Trophoblast cell (in vitro differentiated cells and primary cell): ENCODE measurements around the gene TNNC1.

Experiments used
- DNase-seq, 2 donors: peaks; one replicate each; pipeline ENCODE4 v3.0.0-alpha.2; 2016
- H2AFZ ChIP-seq: 2 replicates; pipeline ENCODE4 v1.6.1; 2013; ENCODE audit warnings: low read length, moderate library complexity, mild to moderate bottlenecking; ENCODE audit not compliant: insufficient read depth, poor library complexity
- H2AK5ac ChIP-seq: 2 replicates; pipeline ENCODE4 v1.6.1; 2013; ENCODE audit warnings: mild to moderate bottlenecking, low read length
- H2BK120ac ChIP-seq: 2 replicates; pipeline ENCODE4 v1.6.1; 2013; ENCODE audit warnings: low read length, mild to moderate bottlenecking, moderate library complexity; ENCODE audit not compliant: insufficient read depth, poor library complexity
- H2BK12ac ChIP-seq: 2 replicates; pipeline ENCODE4 v1.6.1; 2013; ENCODE audit warnings: mild to moderate bottlenecking, low read length, moderate library complexity
- H2BK5ac ChIP-seq: 2 replicates; pipeline ENCODE4 v1.6.1; 2013; ENCODE audit warnings: low read length, low read depth, moderate library complexity, mild to moderate bottlenecking; ENCODE audit not compliant: poor library complexity
- H3K14ac ChIP-seq: 2 replicates; pipeline ENCODE4 v1.6.1; 2013; ENCODE audit warnings: mild to moderate bottlenecking, low read length
- H3K18ac ChIP-seq: 2 replicates; pipeline ENCODE4 v1.6.1; 2013; ENCODE audit warnings: mild to moderate bottlenecking, low read length
- H3K23ac ChIP-seq: 2 replicates; pipeline ENCODE4 v1.6.1; 2013; ENCODE audit warnings: low read length
- H3K27ac ChIP-seq: 2 replicates; pipeline ENCODE4 v1.5.1; 2013; ENCODE audit warnings: low read depth, mild to moderate bottlenecking, inconsistent platforms, low read length, moderate library complexity
- H3K27me3 ChIP-seq: 2 replicates; pipeline ENCODE4 v1.6.1; 2013; ENCODE audit warnings: inconsistent platforms, mild to moderate bottlenecking, low read length, moderate library complexity; ENCODE audit not compliant: insufficient read depth
- H3K36me3 ChIP-seq, 2 experiments: 1 replicate in 1 of 2; 2 replicates in 1 of 2; pipeline ENCODE4 v1.6.1; 2013; ENCODE audit warnings: low read length in 2 of 2, mild to moderate bottlenecking in 2 of 2, moderate library complexity in 1 of 2; ENCODE audit not compliant: insufficient read depth in 2 of 2, control insufficient read depth in 1 of 2
- H3K4ac ChIP-seq: 2 replicates; pipeline ENCODE4 v1.6.1; 2013; ENCODE audit warnings: low read depth, mild to moderate bottlenecking, low read length, moderate library complexity
- H3K4me1 ChIP-seq, 2 experiments: 1 replicate in 1 of 2; 2 replicates in 1 of 2; pipeline ENCODE4 v1.6.1; 2013; ENCODE audit warnings: low read length in 2 of 2, mild to moderate bottlenecking in 2 of 2, moderate library complexity in 1 of 2; ENCODE audit not compliant: insufficient read depth in 2 of 2, control insufficient read depth in 1 of 2
- H3K4me2 ChIP-seq: 2 replicates; pipeline ENCODE4 v1.6.1; 2013; ENCODE audit warnings: inconsistent platforms, mild to moderate bottlenecking, low read length, moderate library complexity
- H3K4me3 ChIP-seq: 2 replicates; pipeline ENCODE4 v1.5.1; 2013; ENCODE audit warnings: mild to moderate bottlenecking, low read depth, low read length, inconsistent platforms
- H3K79me1 ChIP-seq: one replicate; pipeline ENCODE4 v1.6.1; 2013; ENCODE audit warnings: low read length
- H3K79me2 ChIP-seq: 2 replicates; pipeline ENCODE4 v1.6.1; 2013; ENCODE audit warnings: low read length, mild to moderate bottlenecking; ENCODE audit not compliant: control insufficient read depth, insufficient read depth, poor library complexity
- H3K9ac ChIP-seq: 2 replicates; pipeline ENCODE4 v1.6.1; 2013; ENCODE audit warnings: mild to moderate bottlenecking, low read length
- H3K9me3 ChIP-seq: 2 replicates; pipeline ENCODE4 v1.6.1; 2013; ENCODE audit warnings: low read depth, mild to moderate bottlenecking, control low read depth, inconsistent platforms, low read length; ENCODE audit not compliant: insufficient read depth
- H4K12ac ChIP-seq: 2 replicates; pipeline ENCODE4 v1.6.1; 2013; ENCODE audit warnings: low read depth, mild to moderate bottlenecking, low read length, moderate library complexity
- H4K8ac ChIP-seq: 2 replicates; pipeline ENCODE4 v1.6.1; 2013; ENCODE audit warnings: low read depth, mild to moderate bottlenecking, low read length, moderate library complexity
- H4K91ac ChIP-seq: one replicate; pipeline ENCODE4 v1.6.1; 2013; ENCODE audit warnings: low read depth, mild to moderate bottlenecking, low read length, moderate library complexity
- WGBS: extraction: QIAGEN DNeasy Blood & Tissue Kit; methylation state at CpG from one replicate; pipeline ENCODE4 v1.1.7; 2013; ENCODE audit warnings: missing lambda C conversion rate; ENCODE audit not compliant: insufficient read length, insufficient coverage; ENCODE audit errors: extremely low coverage; 5-methylcytosine and 5-hydroxymethylcytosine counted together

The TNNC1 gene

GRCh38 chr3:52484680-52485461 lies 31.0 kb upstream of the TNNC1 start:
- no peak overlapping the region for H3K14ac ChIP-seq
- H3K27me3 ChIP-seq, result no peaks in the 10 kb centered on the region
- DNase-seq, result no peak

GRCh38 chr3:52483577-52484381 lies 29.9 kb upstream of the TNNC1 start:
- Histone ChIP-seq H3K23ac (no peak overlapping the region), H3K9me3 (peaks cover 2% of the 10 kb centered on the region), H3K9ac (no peak overlapping the region), H3K27me3 (no peaks in the 10 kb centered on the region), H3K79me1 (no peaks in the 10 kb centered on the region), H2BK5ac (no peak overlapping the region), H4K12ac (no peak overlapping the region), H2BK120ac (no peak overlapping the region), H3K36me3 (peaks cover 89% of the 10 kb centered on the region in 2 experiments), H4K91ac (no peak overlapping the region), H3K4me1 (peaks cover 5% of the 10 kb centered on the region in 2 experiments), H4K8ac (no peak overlapping the region), H2AFZ (no peak overlapping the region), H3K18ac (no peak overlapping the region), H2AK5ac (no peak overlapping the region), H3K4me2 (no peak overlapping the region), H3K27ac (no peak overlapping the region), H3K4me3 (no peak overlapping the region), H2BK12ac (no peak overlapping the region), H3K14ac (no peak overlapping the region), H3K4ac (no peak overlapping the region), H3K79me2 (no peaks in the 10 kb centered on the region)
- WGBS, result no CpG with 5 or more reads among the region's 13 CpGs
- DNase-seq, result peak in 1 of 2 donors; percentile 20

More at GRCh38 chr3:52484680-52485461, 31.0 kb upstream of the TNNC1 start:
- Histone ChIP-seq H3K4ac (no peak overlapping the region), H2AFZ (no peak overlapping the region), H4K91ac (no peak overlapping the region), H2AK5ac (no peak overlapping the region), H4K8ac (no peak overlapping the region), H3K9me3 (no peaks in the 10 kb centered on the region), H4K12ac (no peak overlapping the region), H3K4me3 (no peak overlapping the region), H2BK12ac (no peak overlapping the region), H3K4me2 (no peak overlapping the region), H3K79me2 (no peaks in the 10 kb centered on the region), H3K36me3 (peaks cover 89% of the 10 kb centered on the region in 2 experiments), H3K18ac (no peak overlapping the region), H3K9ac (no peak overlapping the region), H2BK120ac (no peak overlapping the region), H3K27ac (no peak overlapping the region), H3K23ac (no peak overlapping the region), H3K79me1 (no peaks in the 10 kb centered on the region), H3K4me1 (peaks cover 5% of the 10 kb centered on the region in 2 experiments), H2BK5ac (no peak overlapping the region)
- no CpG with 5 or more reads among the region's 10 CpGs for WGBS

- Histone ChIP-seq H2BK120ac (no peak overlapping the region), H3K4ac (no peak overlapping the region), H3K27me3 (no peaks in the 10 kb centered on the region), H2BK12ac (no peak overlapping the region), H3K23ac (no peak overlapping the region), H3K4me2 (no peak overlapping the region), H3K79me2 (no peaks in the 10 kb centered on the region), H3K18ac (no peak overlapping the region), H3K27ac (no peak overlapping the region), H3K36me3 (peaks cover 89 to 90% of the 10 kb centered on the region in 2 experiments), H2AFZ (no peak overlapping the region), H2AK5ac (no peak overlapping the region), H3K9ac (no peak overlapping the region), H4K8ac (no peak overlapping the region), H3K4me3 (no peak overlapping the region), H3K14ac (no peak overlapping the region), H3K4me1 (peaks cover 5% of the 10 kb centered on the region in 2 experiments), H3K79me1 (no peaks in the 10 kb centered on the region), H2BK5ac (no peak overlapping the region), H4K91ac (no peak overlapping the region), H3K9me3 (peaks cover 2% of the 10 kb centered on the region), H4K12ac (no peak overlapping the region)
- no CpG with 5 or more reads among the region's 14 CpGs for WGBS
- DNase-seq, result no peak
Measured at GRCh38 chr3:52483081-52483480, 29.2 kb upstream of the TNNC1 start.

GRCh38 chr3:52481819-52482521 lies 28.1 kb upstream of the TNNC1 start:
- Histone ChIP-seq H4K91ac (no peak overlapping the region), H3K9ac (no peak overlapping the region), H2AFZ (no peak overlapping the region), H3K4me3 (no peak overlapping the region), H3K9me3 (peaks cover 2% of the 10 kb centered on the region), H4K8ac (no peak overlapping the region), H2BK12ac (no peak overlapping the region), H4K12ac (no peak overlapping the region), H3K4me1 (peaks cover 5% of the 10 kb centered on the region in 2 experiments), H3K36me3 (peaks cover 90% of the 10 kb centered on the region in 2 experiments), H3K14ac (no peak overlapping the region), H3K18ac (no peak overlapping the region), H3K23ac (no peak overlapping the region), H3K4me2 (no peak overlapping the region), H2AK5ac (no peak overlapping the region), H3K79me2 (no peaks in the 10 kb centered on the region), H3K79me1 (no peaks in the 10 kb centered on the region), H3K27ac (no peak overlapping the region), H2BK5ac (no peak overlapping the region), H2BK120ac (no peak overlapping the region), H3K27me3 (no peaks in the 10 kb centered on the region), H3K4ac (no peak overlapping the region)
- no CpG with 5 or more reads among the region's 23 CpGs for WGBS
- DNase-seq, result no peak
